Retinal pigment epithelial cell (primary cell): ENCODE results near the gene NFASC.

Experiments used
- DNase-seq: peaks from one replicate; pipeline ENCODE4 v3.0.0-alpha.2; 2010; ENCODE audit warnings: low read depth
- H3K4me3 ChIP-seq: 2 replicates; pipeline ENCODE4 v1.5.1; 2011; ENCODE audit warnings: mild to moderate bottlenecking, low read length, control low read depth, moderate library complexity
- TF ChIP-seq, protein P1 (sequence below): conservative IDR thresholded peaks from 2 replicates; pipeline ENCODE4 v1.5.1; 2011; ENCODE audit warnings: low read depth, low read length, control low read depth, inconsistent platforms

Gene NFASC

GRCh38 chr1:204870160-204870912 is at the start of gene NFASC:
NFASC (plus strand) TSS chr1:204870862; CDS start chr1:204944316, 73,454 bp downstream.
- no peak for DNase-seq
- H3K4me3 ChIP-seq = no peak within 1 kb of the TSS
- TF ChIP-seq, protein P1, sequence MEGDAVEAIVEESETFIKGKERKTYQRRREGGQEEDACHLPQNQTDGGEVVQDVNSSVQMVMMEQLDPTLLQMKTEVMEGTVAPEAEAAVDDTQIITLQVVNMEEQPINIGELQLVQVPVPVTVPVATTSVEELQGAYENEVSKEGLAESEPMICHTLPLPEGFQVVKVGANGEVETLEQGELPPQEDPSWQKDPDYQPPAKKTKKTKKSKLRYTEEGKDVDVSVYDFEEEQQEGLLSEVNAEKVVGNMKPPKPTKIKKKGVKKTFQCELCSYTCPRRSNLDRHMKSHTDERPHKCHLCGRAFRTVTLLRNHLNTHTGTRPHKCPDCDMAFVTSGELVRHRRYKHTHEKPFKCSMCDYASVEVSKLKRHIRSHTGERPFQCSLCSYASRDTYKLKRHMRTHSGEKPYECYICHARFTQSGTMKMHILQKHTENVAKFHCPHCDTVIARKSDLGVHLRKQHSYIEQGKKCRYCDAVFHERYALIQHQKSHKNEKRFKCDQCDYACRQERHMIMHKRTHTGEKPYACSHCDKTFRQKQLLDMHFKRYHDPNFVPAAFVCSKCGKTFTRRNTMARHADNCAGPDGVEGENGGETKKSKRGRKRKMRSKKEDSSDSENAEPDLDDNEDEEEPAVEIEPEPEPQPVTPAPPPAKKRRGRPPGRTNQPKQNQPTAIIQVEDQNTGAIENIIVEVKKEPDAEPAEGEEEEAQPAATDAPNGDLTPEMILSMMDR = no peak

DNA sequence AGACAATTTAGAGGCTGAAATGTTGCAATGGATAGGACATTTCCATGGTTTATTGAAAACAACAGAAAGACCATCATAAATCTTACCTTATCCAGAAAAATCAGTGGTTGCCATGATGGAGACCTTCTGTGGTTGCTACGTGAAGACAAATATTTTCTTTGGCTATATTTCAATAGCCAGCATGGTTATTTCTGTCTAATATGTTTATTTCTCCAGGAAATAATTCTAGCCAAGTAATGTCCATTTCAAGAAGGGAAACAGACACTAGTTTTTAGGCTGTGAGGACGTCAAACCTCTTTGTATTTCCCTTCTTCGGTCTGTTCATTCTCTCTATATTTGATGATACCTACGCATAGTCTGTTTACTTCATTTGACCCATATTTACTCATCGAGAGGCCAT is 49.2 kb upstream of the NFASC start:
- DNase-seq = no peak
- H3K4me3 ChIP-seq = no peak overlapping the region
- TF ChIP-seq, protein P1 = no peak

DNA sequence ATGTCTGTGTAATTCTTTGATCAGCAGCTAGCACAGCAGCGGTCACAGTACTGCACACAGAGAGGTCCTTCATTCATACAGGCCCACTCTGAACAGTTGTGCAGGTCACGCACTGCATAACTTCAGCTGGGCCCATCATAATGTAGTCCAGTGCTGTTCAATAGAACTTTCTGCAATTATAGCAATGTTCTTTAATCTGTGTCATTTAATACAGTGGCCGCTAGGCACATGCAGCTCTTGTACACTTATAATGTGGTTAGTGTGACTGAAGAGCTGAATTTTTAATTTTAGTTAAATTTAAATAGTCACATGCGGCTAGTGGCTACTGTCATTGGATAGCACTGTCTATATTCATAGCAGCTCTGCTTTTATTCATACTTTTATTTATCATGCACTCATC is 48.7 kb upstream of the NFASC start:
- DNase-seq = no peak
- TF ChIP-seq, protein P1 = no peak
- no peak overlapping the region for H3K4me3 ChIP-seq

GRCh38 chr1:204826970-204827369 is 43.7 kb upstream of the NFASC start:
- TF ChIP-seq, protein P1 = peak; percentile 48
- H3K4me3 ChIP-seq = no peak overlapping the region
- no peak for DNase-seq

- TF ChIP-seq, protein P1 = no peak
- DNase-seq = no peak
- H3K4me3 ChIP-seq = peak overlapping the region; percentile 48
These were observed 42.3 kb upstream of the NFASC start for GRCh38 chr1:204828352-204828850.

GRCh38 chr1:204829133-204829825 is 41.4 kb upstream of the NFASC start:
- TF ChIP-seq, protein P1 = no peak
- H3K4me3 ChIP-seq = peak overlapping the region; percentile 48
- DNase-seq = no peak

DNA sequence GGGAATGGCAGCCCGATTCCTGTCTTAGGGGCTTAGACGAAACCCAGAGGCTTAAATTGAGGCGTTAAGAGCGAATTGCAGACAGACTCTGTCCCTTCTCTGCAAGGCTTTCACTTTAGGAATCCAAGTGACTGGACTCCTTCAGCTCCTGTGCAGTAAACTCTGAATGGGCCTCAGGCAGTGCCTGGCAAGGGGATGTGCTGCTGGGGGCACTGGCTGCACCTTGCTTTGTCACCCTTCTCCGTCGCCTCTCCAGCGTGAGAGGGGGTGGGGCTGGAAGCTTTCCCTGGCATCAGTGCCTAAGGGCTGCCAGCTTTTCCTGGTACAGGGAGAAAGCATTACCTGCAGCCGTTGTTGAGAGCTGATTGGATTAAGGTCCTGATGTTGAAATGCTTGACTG is 39.9 kb upstream of the NFASC start:
- H3K4me3 ChIP-seq = no peak overlapping the region
- TF ChIP-seq, protein P1 = no peak
- no peak for DNase-seq
